ENCODE data around the gene DES. TPM values are rescaled to one million over a fixed set of nuclear protein-coding genes. Genes with fewer than 3 reads are reported as not detected.

Gene DES
- total RNA-seq, 1 experiment from 2014 or later: 4.2 TPM

GRCh38 chr2:219402665-219403515 is 15.3 kb upstream of the DES start:
- Histone ChIP-seq H3K36me3 (ENCODE audit: control insufficient read depth in 1 of 2, insufficient read depth in 2 of 2, low read length in 2 of 2) (no peaks in the 10 kb centered on the region), H2AFZ (ENCODE audit: low read depth, low read length, poor library complexity, severe bottlenecking) (peak overlapping the region; percentile 95), H3K4me1 (ENCODE audit: control insufficient read depth in 1 of 2, insufficient read depth in 2 of 2, low read length in 2 of 2) (peaks cover 18 to 55% of the 10 kb centered on the region in 2 experiments), H3K4me3 (replicated peaks in 1 of 2; ENCODE audit: low read depth in 1 of 2, low read length in 2 of 2) (no peak overlapping the region), H3K79me2 (ENCODE audit: insufficient read depth, low read length) (no peaks in the 10 kb centered on the region), H3K9me2 (ENCODE audit: insufficient read depth) (no peaks in the 10 kb centered on the region), H3K27me3 (ENCODE audit: insufficient read depth, low read length) (no peaks in the 10 kb centered on the region), H3K27ac (ENCODE audit: low read depth, low read length) (no peak overlapping the region; the same call in 1 of the 2 replicates), H3K9me3 (ENCODE audit: control insufficient read depth in 1 of 2, insufficient read depth in 1 of 2, low read depth in 1 of 2, low read length in 2 of 2) (no peaks in the 10 kb centered on the region), H3K4me2 (ENCODE audit: low read length) (peak overlapping the region; percentile 44), H3K9ac (ENCODE audit: low read length) (no peak overlapping the region), H4K20me1 (ENCODE audit: insufficient read depth) (no peaks in the 10 kb centered on the region)
- ATAC-seq: peak; percentile 91
- no TSS peak for BruUV-seq (replicated peaks)
- intact Hi-C loops (cut with micrococcal nuclease): loop anchor here (1.0 to 10.0 kb wide), 4 partner anchors 32 to 242 kb away; partner anchors contain the start of gene SPEG
- ChIA-PET POLR2A (interaction anchor here (1.0 to 1.6 kb wide), 3 partner anchors 13 to 31 kb away, joined by 3 to 4 read pairs (median 4); partner anchors contain the start of gene DNPEP), CTCF (interaction anchor here (0.6 to 4.7 kb wide), 15 partner anchors 11 to 129 kb away, joined by 3 to 109 read pairs (median 4); partner anchors contain the start of genes DNPEP and GMPPA), RAD21 (ENCODE audit: low non-redundant PET in 1 of 2, low total read pairs in 2 of 2, uncharacterized antibody in 2 of 2, unreplicated experiment in 2 of 2) (interaction anchor here (1.3 to 1.9 kb wide), 3 partner anchors 118 to 127 kb away, joined by 8 to 20 read pairs (median 17); no protein-coding TSS in a partner anchor)
- peak; percentile 79 for DNase-seq (ENCODE audit: low read depth, low spot score)
- TF ChIP-seq ZFX (IDR thresholded peaks at IDR 0.05) (peak; percentile 12; the same call in 1 of the 2 replicates), CBX3 (IDR thresholded peaks at IDR 0.05; ENCODE audit: low read depth) (no peak), SP1 (IDR thresholded peaks at IDR 0.05; ENCODE audit: low read depth) (no peak), TCF7L2 (IDR thresholded peaks at IDR 0.05; ENCODE audit: borderline replicate concordance, extremely low read depth, insufficient read depth, insufficient read length) (no peak), SIN3A (IDR thresholded peaks at IDR 0.05; ENCODE audit: low read depth) (no peak), ZBTB33 (IDR thresholded peaks at IDR 0.05; ENCODE audit: extremely low read depth, insufficient replicate concordance, low read length) (no peak), EZH2phosphoT487 (IDR thresholded peaks at IDR 0.05; ENCODE audit: borderline replicate concordance) (no peak), ZNF274 (IDR thresholded peaks at IDR 0.05; ENCODE audit: low read depth, low read length) (no peak), MAX (IDR thresholded peaks at IDR 0.05) (no peak), ELF1 (IDR thresholded peaks at IDR 0.05; ENCODE audit: borderline replicate concordance, low read depth) (no peak; the same call in 1 of the 2 replicates), EZH2 (IDR thresholded peaks at IDR 0.05) (no peak), EGR1 (IDR thresholded peaks at IDR 0.05; ENCODE audit: low read depth) (no peak), POLR2AphosphoS5 (IDR thresholded peaks at IDR 0.05; ENCODE audit: low read depth, low read length) (no peak), CEBPB (IDR thresholded peaks at IDR 0.05; ENCODE audit: low read depth) (no peak), JUND (IDR thresholded peaks at IDR 0.05) (no peak), POLR2A (IDR thresholded peaks at IDR 0.05; ENCODE audit: borderline replicate concordance, extremely low read depth, insufficient read depth, insufficient read length) (no peak), RAD21 (IDR thresholded peaks at IDR 0.05; ENCODE audit: low read depth) (peak; percentile 98), ATF3 (IDR thresholded peaks at IDR 0.05) (no peak), FOSL1 (IDR thresholded peaks at IDR 0.05; ENCODE audit: low read depth) (no peak), SRF (IDR thresholded peaks at IDR 0.05; ENCODE audit: low read depth) (no peak)
- TF ChIP-seq, protein P1, sequence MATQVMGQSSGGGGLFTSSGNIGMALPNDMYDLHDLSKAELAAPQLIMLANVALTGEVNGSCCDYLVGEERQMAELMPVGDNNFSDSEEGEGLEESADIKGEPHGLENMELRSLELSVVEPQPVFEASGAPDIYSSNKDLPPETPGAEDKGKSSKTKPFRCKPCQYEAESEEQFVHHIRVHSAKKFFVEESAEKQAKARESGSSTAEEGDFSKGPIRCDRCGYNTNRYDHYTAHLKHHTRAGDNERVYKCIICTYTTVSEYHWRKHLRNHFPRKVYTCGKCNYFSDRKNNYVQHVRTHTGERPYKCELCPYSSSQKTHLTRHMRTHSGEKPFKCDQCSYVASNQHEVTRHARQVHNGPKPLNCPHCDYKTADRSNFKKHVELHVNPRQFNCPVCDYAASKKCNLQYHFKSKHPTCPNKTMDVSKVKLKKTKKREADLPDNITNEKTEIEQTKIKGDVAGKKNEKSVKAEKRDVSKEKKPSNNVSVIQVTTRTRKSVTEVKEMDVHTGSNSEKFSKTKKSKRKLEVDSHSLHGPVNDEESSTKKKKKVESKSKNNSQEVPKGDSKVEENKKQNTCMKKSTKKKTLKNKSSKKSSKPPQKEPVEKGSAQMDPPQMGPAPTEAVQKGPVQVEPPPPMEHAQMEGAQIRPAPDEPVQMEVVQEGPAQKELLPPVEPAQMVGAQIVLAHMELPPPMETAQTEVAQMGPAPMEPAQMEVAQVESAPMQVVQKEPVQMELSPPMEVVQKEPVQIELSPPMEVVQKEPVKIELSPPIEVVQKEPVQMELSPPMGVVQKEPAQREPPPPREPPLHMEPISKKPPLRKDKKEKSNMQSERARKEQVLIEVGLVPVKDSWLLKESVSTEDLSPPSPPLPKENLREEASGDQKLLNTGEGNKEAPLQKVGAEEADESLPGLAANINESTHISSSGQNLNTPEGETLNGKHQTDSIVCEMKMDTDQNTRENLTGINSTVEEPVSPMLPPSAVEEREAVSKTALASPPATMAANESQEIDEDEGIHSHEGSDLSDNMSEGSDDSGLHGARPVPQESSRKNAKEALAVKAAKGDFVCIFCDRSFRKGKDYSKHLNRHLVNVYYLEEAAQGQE (IDR thresholded peaks at IDR 0.05; ENCODE audit: low read depth): no peak

All from HCT116 (cell line).